IMR-90 (cell line): ENCODE measurements around the gene ST3GAL5.

ENCODE experiments used
- BHLHE40 ChIP-seq: fragments of 150-350 bp; IDR thresholded peaks from 2 replicates; pipeline ENCODE4 v1.6.1; 2016; ENCODE audit warnings: mild to moderate bottlenecking, low read depth, low read length
- CEBPB ChIP-seq: IDR thresholded peaks from 2 replicates; pipeline ENCODE4 v1.6.1; 2012; ENCODE audit warnings: low read depth, low read length, improper control_type of control experiment
- CHD1 ChIP-seq: IDR thresholded peaks from 2 replicates; pipeline ENCODE4 v1.6.1; 2012; ENCODE audit warnings: low read depth, low read length, improper control_type of control experiment
- CTCF ChIP-seq: conservative IDR thresholded peaks from 2 replicates; pipeline ENCODE4 v1.5.1; 2012; ENCODE audit warnings: mild to moderate bottlenecking, low read depth, low read length, improper control_type of control experiment
- FOS ChIP-seq: fragments of 150-350 bp; IDR thresholded peaks from 2 replicates; pipeline ENCODE4 v1.6.1; 2016; ENCODE audit warnings: low read depth, low read length
- MAFK ChIP-seq: IDR thresholded peaks from 2 replicates; pipeline ENCODE4 v1.6.1; 2012; ENCODE audit warnings: low read depth, low read length, improper control_type of control experiment
- MAZ ChIP-seq: IDR thresholded peaks from 2 replicates; pipeline ENCODE4 v1.6.1; 2012; ENCODE audit warnings: low read depth, mild to moderate bottlenecking, low read length, improper control_type of control experiment, moderate library complexity, borderline replicate concordance
- MXI1 ChIP-seq: IDR thresholded peaks from 2 replicates; pipeline ENCODE4 v1.6.1; 2012; ENCODE audit warnings: low read depth, mild to moderate bottlenecking, low read length, moderate library complexity, borderline replicate concordance
- POLR2A ChIP-seq: IDR thresholded peaks from 2 replicates; pipeline ENCODE4 v1.6.1; 2012; ENCODE audit warnings: mild to moderate bottlenecking, low read depth, low read length
- RAD21 ChIP-seq: IDR thresholded peaks from 2 replicates; pipeline ENCODE4 v1.6.1; 2012; ENCODE audit warnings: low read length, improper control_type of control experiment
- RFX5 ChIP-seq: IDR thresholded peaks from 2 replicates; pipeline ENCODE4 v1.8.0; 2012; ENCODE audit warnings: low read depth, mild to moderate bottlenecking, low read length, moderate library complexity
- SMC3 ChIP-seq: fragments of 150-350 bp; IDR thresholded peaks from 2 replicates; pipeline ENCODE4 v1.6.1; 2016; ENCODE audit warnings: low read depth, mild to moderate bottlenecking, antibody characterized with exemption, low read length, moderate library complexity

- TF ChIP-seq CEBPB: no peak
- no peak for TF ChIP-seq CTCF
- TF ChIP-seq POLR2A: no peak
- no peak for TF ChIP-seq MAZ
- TF ChIP-seq SMC3: no peak
- TF ChIP-seq MXI1: no peak
- TF ChIP-seq RFX5: no peak
- no peak for TF ChIP-seq MAFK
- no peak for TF ChIP-seq RAD21
- TF ChIP-seq FOS: no peak
- TF ChIP-seq BHLHE40: no peak
- no peak for TF ChIP-seq CHD1
Measured at GRCh38 chr2:85861180-85861579, 27.6 kb downstream of the ST3GAL5 start.
